ENCODE data around the gene SLC2A9.

DNA sequence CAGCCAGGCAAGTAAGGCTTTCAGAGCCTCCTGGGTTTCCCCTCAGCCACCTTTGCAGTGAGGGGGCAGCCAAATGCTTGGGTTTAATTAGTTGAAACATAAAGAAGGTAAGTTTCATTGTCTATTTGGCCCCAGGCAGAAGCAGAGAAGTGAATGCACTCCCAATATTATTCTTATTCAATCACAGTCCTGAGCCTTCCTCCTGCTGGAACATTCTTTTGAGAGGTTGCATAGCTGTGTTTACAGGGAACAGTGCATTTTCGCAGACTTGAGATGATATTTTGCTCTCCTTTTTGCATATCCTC lies 13.9 kb downstream of the SLC2A9 start:
- no peak for TF ChIP-seq ZC3H11A (IDR thresholded peaks at IDR 0.05)
- TF ChIP-seq CTCF (IDR thresholded peaks at IDR 0.05): no peak
- no peak for TF ChIP-seq CBX2 (IDR thresholded peaks at IDR 0.05; ENCODE audit: borderline replicate concordance, low read depth)
- no peak for TF ChIP-seq EP300 (IDR thresholded peaks at IDR 0.05)
- no peak for TF ChIP-seq JUNB (IDR thresholded peaks at IDR 0.05)
- no peak for TF ChIP-seq HDAC2 (IDR thresholded peaks at IDR 0.05)
- TF ChIP-seq HOXA7 (CRISPR knock-in tag; IDR thresholded peaks at IDR 0.05): no peak

Measured in A549 (cell line).